HFF-Myc (cell line): ENCODE results near the gene ANAPC1.
"Not testable (repeated sequence)": the region's sequence is repeated elsewhere in the genome, so short reads cannot be mapped to it uniquely, and the experiment has no call there.

Experiments used
- DNase-seq: peaks from one replicate; pipeline ENCODE4 v3.0.0-alpha.2; 2011; ENCODE audit warnings: low read depth; ENCODE audit errors: extremely low read depth
- H3K4me3 ChIP-seq: replicated peaks from 2 replicates; pipeline ENCODE4 v1.5.1; 2011; ENCODE audit warnings: low read depth, mild to moderate bottlenecking, control low read depth, low read length
- CTCF ChIP-seq: IDR thresholded peaks from 2 replicates; pipeline ENCODE4 v1.5.1; 2012; ENCODE audit warnings: mild to moderate bottlenecking, low read depth, low read length, control low read depth; ENCODE audit errors: missing control alignments

ANAPC1 gene

GRCh38 chr2:111747410-111748115, 136.4 kb downstream of the ANAPC1 start:
- H3K4me3 ChIP-seq, DNase-seq: not testable (repeated sequence)
- peak; percentile 43 for TF ChIP-seq CTCF

GRCh38 chr2:111744751-111745150, 139.2 kb downstream of the ANAPC1 start:
- not testable (repeated sequence) for DNase-seq, H3K4me3 ChIP-seq

- not testable (repeated sequence) for H3K4me3 ChIP-seq, DNase-seq
Measured at GRCh38 chr2:111741517-111741916, 142.5 kb downstream of the ANAPC1 start.

- not testable (repeated sequence) for DNase-seq, H3K4me3 ChIP-seq
- TF ChIP-seq CTCF, result peak; percentile 45
Measured at GRCh38 chr2:111735838-111736721, 147.9 kb downstream of the ANAPC1 start.

GRCh38 chr2:111735420-111735819, 148.6 kb downstream of the ANAPC1 start:
- not testable (repeated sequence) for DNase-seq, H3K4me3 ChIP-seq

- not testable (repeated sequence) for H3K4me3 ChIP-seq, DNase-seq
Measured at GRCh38 chr2:111729812-111730458, 154.1 kb downstream of the ANAPC1 start.

GRCh38 chr2:111727611-111728110, 156.3 kb downstream of the ANAPC1 start:
- not testable (repeated sequence) for H3K4me3 ChIP-seq, DNase-seq

GRCh38 chr2:111725742-111726141, 158.3 kb downstream of the ANAPC1 start:
- peak; percentile 8 for TF ChIP-seq CTCF
- not testable (repeated sequence) for H3K4me3 ChIP-seq, DNase-seq

GRCh38 chr2:111719610-111720009, 164.4 kb downstream of the ANAPC1 start:
- DNase-seq, H3K4me3 ChIP-seq: not testable (repeated sequence)
